NCI-H748 treated with DMSO at 0.1 percent for 48 hours (cell line): ENCODE data around the gene KLHL6.
"Not testable (repeated sequence)": the region's sequence is repeated elsewhere in the genome, so short reads cannot be mapped to it uniquely, and the experiment has no call there.

Experiments used
- DNase-seq: peaks from one replicate; lab custom pipeline; 2025; lab: John Stamatoyannopoulos, UW

Gene KLHL6

DNA sequence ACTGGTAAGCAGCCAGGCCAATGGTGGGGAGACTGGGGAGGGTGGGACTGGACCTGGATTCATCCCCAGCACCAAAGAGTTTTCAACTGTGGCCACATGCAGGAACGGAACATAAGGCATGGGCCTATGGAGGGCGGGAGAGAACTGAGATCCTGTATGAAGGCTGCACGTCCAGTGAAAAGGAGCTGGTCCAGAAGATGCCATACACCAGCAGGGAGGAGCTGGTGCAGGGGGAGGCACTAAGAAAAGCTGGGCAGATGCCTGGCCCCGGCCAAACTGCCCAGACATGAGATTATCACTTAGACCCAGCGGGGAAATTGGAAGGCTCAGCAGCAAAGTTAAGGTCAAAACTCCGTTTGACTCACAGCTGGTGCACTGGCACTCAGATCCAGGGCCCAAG lies 69.0 kb downstream of the KLHL6 start:
- DNase-seq = no peak

DNA sequence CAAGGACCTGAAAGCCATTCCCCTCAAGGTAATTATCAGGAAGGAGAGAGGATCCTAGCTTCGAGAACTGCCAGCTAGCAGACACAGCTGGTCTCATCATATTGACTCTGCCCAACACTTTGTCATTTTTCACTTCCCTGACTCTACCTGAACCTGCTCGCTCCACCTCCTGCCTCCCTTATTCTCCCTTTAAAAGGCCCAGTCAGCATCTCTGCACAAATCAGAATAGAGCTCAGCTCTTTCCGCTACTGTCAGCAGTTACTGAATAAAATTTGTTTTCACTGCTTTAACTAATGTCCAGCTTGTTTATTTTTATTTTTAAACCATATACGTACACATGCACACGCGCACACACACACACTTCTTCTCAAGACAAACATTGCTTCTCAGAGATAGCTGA lies 69.9 kb downstream of the KLHL6 start:
- no peak for DNase-seq

GRCh38 chr3:183485093-183485492 lies 70.4 kb downstream of the KLHL6 start:
- no peak for DNase-seq

GRCh38 chr3:183484431-183485075 lies 71.0 kb downstream of the KLHL6 start:
- no peak for DNase-seq

DNA sequence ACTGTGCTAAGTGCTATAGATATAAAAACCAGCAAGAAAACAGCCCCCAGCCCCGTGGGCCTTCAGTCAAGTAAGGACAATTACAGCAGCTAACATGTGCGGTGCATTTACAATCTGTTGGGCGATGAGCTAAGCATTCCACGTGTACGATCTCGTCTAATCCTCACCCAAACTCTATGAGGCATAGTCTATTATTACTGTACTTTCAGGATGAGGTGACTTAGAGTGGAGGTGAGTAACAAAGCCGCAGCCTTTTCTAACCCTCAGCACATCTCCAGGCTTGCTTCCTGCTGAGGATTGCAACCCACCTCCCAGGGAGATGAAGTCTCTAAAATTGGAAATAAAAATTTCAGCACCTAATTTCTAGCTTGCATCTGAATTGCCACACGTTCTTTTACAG lies 73.9 kb downstream of the KLHL6 start:
- DNase-seq = no peak

GRCh38 chr3:183478501-183478900 lies 77.0 kb downstream of the KLHL6 start:
- DNase-seq = no peak

- DNase-seq = no peak
These were observed 77.6 kb downstream of the KLHL6 start for GRCh38 chr3:183477801-183478456.

DNA sequence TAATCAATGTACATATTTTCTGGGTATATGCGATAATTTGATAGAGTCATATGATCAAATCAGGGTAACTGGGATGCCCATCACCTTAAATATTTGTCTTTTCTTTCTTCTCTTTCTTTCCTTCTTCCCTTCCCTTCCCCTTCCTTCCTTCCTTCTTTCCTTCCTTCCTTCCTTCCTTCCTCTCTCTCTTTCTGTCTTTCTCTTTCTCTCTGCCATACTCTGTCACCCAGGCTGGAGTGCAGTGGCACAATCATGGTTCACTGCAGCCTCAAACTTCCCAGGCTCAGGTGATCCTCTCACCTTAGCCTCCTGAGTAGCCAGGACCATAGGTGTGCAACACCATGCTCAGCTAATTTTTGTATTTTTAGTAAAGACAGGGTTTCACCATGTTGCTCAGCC lies 79.7 kb downstream of the KLHL6 start:
- not testable (repeated sequence) for DNase-seq

DNA sequence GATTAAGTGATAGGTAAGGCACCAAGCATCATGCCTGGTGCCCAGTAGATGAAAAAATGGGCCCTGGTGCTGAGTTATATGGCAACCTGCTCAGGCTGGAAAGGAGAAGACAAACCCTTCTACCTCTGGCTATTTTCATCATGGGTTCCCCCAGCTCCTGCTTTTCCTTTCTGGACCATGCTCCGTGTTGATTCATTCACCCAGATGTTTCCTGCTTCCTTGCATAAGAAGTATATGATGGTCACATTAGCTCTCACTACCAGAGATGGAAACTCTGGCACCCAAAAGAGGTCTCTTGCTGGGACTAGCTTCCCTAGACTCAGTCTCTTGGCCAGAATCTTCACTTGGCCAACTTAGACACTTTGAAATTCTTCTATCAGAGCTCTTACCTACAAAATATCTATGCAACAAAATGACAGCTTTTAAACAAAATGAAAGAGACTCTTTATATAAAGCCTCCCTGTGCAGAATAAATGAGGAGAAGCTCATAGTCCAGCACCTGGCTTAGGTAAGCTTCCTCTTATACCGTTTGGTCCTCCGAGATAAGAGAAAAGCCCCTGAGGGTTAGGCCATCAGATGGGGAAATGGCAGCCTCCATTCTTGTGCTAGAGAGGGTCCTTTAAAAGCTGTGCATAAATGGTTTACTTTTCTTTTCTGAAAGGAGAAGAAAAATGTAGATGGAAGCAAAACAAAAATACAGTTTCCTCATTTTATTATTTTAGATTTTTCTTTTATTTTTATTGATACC lies 80.3 kb downstream of the KLHL6 start:
- no peak for DNase-seq

GRCh38 chr3:183473969-183474368 lies 81.5 kb downstream of the KLHL6 start:
- DNase-seq = no peak

DNA sequence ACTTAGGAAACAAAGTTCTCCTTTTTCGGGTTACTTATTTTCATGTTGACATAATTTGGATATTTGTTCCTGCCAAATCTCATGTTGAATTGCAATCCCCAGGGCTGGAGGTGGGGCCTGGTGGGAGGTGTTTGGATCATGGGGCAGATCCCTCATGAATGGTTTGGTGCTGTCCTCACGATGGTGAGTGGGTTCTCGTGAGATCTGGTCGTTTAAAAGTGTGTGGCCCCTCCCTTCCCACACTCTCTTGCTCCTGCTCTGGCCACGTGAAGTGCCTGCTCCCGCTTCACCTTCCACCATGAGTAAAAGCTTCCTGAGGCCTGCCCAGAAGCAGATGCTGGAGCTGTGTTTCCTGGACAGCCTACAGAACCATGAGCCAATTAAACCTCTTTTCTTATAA lies 83.4 kb downstream of the KLHL6 start:
- DNase-seq = no peak

- no peak for DNase-seq
These were observed 87.1 kb downstream of the KLHL6 start for GRCh38 chr3:183468424-183468823.

GRCh38 chr3:183466575-183466974 lies 88.9 kb downstream of the KLHL6 start:
- no peak for DNase-seq

GRCh38 chr3:183465710-183466109 lies 89.8 kb downstream of the KLHL6 start:
- DNase-seq = not testable (repeated sequence)

- DNase-seq = no peak
These were observed 91.0 kb downstream of the KLHL6 start for GRCh38 chr3:183464480-183464879.

DNA sequence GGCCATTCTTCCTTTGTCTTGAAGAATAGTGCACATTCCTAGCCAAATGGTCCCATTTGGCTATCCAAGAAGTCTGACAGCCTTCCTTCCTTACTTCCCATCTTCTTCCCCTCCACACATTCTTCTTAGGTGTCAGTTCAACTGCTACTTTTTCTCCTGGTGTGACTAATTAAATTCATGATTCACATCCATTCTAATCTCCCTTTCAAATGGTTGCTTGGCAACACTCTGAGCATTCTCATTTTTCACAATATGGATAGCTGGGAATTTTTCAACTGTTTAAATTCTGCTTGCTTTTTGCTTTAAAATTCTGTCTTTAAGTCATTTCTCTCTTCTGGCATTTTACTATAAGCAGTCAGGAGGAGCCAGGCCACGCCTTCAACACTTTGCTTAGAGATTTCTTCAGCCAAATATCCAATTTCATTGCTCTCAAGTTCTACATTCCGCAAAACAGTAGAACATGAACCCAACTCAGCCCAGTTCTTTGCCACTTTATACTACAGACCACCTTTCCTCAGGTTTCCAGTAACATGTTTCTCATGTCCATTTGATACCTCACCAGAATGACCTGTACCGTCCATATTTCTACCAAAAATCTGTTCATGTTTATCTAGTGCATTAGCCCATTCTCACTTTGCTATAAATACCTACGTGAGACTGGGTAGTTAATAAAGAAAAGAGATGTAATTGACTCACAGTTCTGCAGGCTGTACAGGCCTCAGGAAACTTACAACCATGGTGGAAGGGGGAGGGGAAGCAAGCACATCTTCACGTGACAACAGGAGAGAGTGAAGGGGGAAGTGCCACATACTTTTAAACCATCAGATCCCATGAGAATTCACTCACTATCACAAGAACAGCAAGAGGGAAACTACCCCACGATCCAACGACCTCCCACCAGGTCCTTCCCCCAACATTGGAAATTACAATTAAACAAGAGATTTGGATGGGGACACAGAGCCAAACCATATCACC lies 95.1 kb downstream of the KLHL6 start:
- no peak for DNase-seq

GRCh38 chr3:183455089-183455488 lies 100.4 kb downstream of the KLHL6 start:
- no peak for DNase-seq

DNA sequence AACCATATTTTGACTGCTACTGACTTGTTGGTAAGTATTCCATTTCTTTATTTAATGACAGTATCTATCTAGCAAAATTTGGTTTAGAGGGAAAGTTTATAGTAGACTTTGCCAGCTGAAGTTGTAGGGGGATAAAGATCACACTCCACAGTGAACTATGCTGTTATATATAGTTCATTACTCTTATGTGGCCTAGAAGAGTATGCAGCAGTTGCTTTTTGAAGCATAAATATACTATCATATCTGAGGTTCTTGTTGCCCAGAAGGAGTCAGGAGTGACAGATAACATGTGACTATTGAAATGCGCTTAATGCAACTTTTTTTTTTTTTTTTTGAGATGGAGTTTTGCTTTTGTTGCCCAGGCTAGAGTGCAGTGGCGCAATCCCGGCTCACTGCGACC lies 101.4 kb downstream of the KLHL6 start:
- no peak for DNase-seq

DNA sequence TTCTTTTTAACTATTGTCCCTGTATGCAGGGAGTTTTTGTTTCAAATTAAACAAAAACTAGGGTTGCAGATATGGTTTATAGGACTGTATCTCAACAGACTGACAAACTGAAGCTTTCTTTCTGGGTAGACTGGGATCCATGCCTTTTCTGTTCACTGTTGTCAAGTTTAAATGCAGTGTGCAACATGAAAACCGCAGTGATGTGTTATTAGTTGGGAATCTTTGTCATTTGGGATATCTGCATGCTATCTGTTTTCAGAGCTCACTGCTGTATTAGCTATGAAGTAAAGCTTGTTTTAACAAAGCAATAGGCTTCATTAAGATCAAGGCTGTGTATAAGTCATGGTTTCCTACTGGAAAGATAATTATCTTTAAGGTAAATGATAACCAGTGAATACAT lies 105.7 kb downstream of the KLHL6 start:
- DNase-seq = no peak

DNA sequence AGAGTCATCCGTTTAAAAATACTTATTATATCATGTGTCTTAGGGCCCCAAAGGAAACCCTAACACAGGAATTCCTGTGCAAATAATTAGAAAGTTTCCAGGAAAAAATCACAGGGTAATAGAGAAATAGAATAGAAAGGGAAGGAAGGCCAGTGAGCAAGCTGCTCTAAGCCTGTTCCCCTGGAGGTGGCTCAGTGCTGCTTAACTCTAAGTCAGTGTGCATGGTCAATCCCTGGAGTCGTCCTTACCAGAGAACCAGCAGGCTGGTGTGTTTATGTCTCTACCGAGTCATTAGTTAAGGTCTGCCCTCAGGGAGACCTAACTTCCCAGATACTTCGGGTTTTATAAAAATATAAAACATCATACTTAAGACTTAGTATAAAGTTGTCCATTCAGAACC lies 106.1 kb downstream of the KLHL6 start:
- DNase-seq = no peak

DNA sequence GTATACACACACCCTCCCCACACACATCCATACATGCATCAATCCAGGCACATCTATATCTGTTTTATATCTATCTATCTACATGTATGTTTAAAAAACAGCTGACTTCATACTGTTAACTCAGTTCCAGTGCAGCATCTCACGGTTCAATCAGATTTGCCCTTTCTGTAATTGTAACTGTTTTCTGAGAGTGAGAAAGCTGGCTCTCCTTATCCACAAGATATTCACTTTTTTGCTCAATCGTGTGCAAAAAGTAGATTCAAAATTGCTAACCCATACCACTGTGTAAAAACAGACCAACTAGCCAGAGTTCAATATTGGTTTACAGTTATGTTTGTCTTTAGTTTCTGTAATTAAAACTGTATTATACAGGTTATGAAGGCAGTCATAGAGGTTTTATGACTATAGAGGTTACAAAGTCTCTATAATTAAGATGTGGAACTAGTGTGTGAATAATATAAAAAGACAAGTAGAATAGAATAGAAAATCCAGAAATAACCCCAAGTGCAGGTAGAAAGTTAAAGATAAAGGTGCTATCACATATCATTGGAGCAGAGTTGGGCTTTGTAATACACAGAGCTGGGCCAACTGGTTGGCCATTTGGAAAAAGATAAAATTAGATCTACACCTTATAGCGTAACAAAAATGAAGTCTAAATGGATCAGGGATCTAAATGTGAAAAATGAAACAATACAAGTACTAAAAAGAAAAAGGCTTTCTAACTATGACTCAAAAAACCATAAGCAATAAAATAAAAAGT lies 107.0 kb downstream of the KLHL6 start:
- no peak for DNase-seq
